ENCODE results near the gene CCDC179.

DNA sequence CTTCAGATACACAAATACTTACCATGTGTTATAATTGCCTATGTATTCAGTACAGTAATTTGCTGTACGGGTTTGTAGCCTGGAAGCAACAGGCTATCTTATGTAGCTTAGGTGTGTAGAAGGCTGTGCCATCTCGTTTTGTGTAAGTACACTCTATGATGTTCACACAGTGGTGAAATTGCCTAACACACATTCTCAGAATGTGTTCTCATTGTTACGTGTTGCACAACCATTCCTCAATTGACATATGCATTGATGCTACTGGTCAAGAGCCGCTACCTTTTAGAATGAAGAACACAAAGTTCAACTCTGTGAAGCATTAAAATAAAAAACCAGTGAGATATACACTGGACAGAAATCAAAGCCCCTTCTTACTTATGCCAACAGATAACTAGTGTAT lies 57.4 kb downstream of the CCDC179 start:
- TF ChIP-seq, protein P1, sequence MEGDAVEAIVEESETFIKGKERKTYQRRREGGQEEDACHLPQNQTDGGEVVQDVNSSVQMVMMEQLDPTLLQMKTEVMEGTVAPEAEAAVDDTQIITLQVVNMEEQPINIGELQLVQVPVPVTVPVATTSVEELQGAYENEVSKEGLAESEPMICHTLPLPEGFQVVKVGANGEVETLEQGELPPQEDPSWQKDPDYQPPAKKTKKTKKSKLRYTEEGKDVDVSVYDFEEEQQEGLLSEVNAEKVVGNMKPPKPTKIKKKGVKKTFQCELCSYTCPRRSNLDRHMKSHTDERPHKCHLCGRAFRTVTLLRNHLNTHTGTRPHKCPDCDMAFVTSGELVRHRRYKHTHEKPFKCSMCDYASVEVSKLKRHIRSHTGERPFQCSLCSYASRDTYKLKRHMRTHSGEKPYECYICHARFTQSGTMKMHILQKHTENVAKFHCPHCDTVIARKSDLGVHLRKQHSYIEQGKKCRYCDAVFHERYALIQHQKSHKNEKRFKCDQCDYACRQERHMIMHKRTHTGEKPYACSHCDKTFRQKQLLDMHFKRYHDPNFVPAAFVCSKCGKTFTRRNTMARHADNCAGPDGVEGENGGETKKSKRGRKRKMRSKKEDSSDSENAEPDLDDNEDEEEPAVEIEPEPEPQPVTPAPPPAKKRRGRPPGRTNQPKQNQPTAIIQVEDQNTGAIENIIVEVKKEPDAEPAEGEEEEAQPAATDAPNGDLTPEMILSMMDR (IDR thresholded peaks at IDR 0.05 in 4 of 5, conservative IDR thresholded peaks at IDR 0.05 in 1 of 5), result no peak
- no peak for TF ChIP-seq POLR2A (IDR thresholded peaks at IDR 0.05)

All from gastrocnemius medialis (tissue), 4 donors.